Activated naive CD4-positive, alpha-beta T cell treated with anti-CD3 and anti-CD28 coated beads, Interleukin-2, amount 50 U/mL, for 16 hours (primary cell): ENCODE measurements around the gene OR4K14.
"Not testable (repeated sequence)": the region's sequence is repeated elsewhere in the genome, so short reads cannot be mapped to it uniquely, and the experiment has no call there.

Source experiments
- DNase-seq: peaks from one replicate; pipeline ENCODE4 v3.0.0-alpha.2; 2020

The OR4K14 gene, protein sequence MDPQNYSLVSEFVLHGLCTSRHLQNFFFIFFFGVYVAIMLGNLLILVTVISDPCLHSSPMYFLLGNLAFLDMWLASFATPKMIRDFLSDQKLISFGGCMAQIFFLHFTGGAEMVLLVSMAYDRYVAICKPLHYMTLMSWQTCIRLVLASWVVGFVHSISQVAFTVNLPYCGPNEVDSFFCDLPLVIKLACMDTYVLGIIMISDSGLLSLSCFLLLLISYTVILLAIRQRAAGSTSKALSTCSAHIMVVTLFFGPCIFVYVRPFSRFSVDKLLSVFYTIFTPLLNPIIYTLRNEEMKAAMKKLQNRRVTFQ

GRCh38 chr14:20019257-20019865, at the start of gene OR4K14:
Gene OR4K14, minus strand, starts transcription at chr14:20019307. Its CDS starts 4,114 bp downstream, at chr14:20015193.
- DNase-seq = no peak

GRCh38 chr14:20059745-20060144, 40.6 kb upstream of the OR4K14 start, which contains the start of gene OR4L1:
Gene OR4L1, plus strand, starts transcription at chr14:20060045. Its CDS starts 0 bp downstream, at chr14:20060045.
- no peak for DNase-seq

- DNase-seq = no peak
Observed at GRCh38 chr14:20048202-20048601, 29.1 kb upstream of the OR4K14 start.

DNA sequence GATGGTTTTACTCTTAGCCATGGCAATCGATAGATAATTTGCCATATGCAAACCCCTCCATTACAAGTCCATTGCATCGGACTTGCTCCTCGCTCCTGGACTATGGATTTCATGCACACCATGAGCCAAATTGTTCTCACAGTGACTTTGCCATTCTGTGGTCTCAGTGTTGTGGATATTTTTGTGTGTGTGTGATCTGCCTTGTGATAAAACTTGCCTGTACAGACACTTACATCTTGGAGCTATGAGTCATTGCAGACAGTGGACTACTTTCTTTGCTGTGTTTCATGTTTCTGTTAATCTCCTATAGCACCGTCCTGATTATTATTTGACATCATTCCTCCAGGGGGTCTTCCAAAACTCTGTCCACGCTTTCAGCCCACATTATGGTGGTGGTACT, 25.1 kb upstream of the OR4K14 start:
- no peak for DNase-seq

DNA sequence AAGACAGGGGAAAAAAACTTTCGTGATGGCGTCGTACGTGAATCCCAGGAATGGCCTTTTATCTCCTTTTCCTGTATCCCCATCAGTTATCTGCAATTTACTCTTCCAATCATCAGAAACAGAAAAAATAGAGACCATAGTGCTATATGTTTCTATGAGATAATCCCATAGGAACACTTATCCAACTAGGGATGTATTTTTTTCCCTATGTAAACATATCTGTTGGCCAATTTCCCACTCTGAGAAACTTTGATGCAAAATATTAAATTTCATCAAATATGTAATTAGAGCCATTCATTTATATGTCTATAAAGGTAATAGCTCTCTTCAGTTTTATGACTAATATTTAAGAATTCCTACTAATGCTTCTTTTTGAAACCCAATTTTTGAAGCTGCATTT, 16.8 kb upstream of the OR4K14 start, which contains the start of gene OR4K13:
Gene OR4K13, minus strand, starts transcription at position 101 of the 400 bp plus-strand sequence. CDS start 1,280 bp downstream, outside the sequence.
- DNase-seq = no peak

DNA sequence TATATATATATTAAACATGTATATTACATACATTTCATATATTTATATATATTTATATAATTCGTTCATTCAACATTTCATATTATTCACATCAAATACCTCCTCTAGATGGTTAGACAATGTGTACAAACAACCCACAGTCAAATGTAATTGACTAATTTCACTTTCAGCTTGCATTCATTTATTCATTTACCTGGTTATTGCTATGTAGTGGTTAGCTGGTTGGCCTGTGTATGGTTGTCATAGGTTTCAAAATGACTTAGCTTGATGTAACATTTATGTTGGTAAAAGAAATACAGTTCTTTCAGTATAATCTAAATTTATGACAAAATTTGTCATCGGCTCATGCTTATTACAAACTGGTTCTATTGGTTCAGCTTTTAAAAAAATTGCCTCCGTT, 16.3 kb upstream of the OR4K14 start:
- no peak for DNase-seq

DNA sequence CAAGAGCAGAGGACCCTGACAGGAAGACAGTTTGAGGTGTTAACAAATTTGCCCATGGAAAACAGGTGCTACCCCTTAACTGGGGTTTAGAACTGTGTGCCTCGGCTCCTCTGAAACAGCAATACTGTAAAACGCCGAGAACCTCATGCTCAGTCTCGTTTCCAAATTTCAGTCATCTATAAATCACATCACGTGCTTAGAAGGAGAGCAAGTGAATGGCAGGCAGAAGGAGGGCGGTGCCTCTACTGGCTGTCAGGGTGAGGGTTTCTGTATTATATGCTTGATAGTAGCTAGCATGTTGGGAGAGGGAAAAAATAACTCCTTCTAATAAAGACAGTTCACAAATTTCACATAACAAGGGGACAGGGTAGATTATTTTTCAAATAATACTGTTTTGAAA, 12.0 kb upstream of the OR4K14 start:
- DNase-seq = no peak

DNA sequence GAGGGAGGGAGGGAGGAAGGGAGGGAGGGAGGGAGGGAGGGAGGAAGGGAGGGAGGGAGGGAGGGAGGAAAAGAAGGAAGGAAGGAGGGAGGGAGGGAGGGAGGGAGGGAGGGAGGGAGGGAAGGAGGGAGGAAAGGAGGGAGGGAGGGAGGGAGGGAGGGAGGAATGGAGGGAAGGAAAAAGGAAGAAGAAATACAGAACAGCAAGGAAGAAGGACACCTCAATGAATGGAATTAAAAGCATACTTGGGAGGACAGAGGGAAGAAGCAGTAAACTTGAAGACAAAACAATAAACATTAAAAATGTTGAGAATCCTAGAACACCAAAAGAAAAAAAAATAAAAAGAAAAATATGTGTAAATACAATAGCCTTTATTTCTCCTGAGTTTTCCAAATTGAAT, 11.0 kb downstream of the OR4K14 start:
- no peak for DNase-seq

DNA sequence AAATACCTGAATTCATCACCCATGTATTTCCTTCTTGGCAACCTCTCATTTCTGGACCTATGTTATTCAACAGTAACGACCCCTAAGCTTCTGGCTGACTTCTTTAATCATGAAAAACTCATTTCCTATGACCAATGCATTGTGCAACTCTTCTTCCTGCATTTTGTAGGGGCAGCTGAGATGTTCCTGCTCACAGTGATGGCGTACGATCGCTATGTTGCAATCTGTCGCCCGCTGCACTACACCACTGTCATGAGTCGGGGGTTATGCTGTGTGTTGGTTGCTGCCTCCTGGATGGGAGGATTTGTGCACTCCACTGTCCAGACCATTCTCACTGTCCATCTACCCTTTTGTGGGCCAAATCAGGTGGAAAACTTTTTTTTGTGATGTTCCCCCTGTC, 16.8 kb downstream of the OR4K14 start:
- no peak for DNase-seq

GRCh38 chr14:20001863-20002262, 17.2 kb downstream of the OR4K14 start, which contains the start of gene OR4Q2:
Gene OR4Q2, plus strand, starts transcription at chr14:20002163.
- no peak for DNase-seq

- no peak for DNase-seq
Observed at GRCh38 chr14:19993438-19993837, 25.7 kb downstream of the OR4K14 start.

GRCh38 chr14:19975291-19975690, 43.8 kb downstream of the OR4K14 start, which contains the start of gene OR4K15:
Gene OR4K15, plus strand, starts transcription at chr14:19975591. Its CDS starts 0 bp downstream, at chr14:19975591.
- DNase-seq = no peak

DNA sequence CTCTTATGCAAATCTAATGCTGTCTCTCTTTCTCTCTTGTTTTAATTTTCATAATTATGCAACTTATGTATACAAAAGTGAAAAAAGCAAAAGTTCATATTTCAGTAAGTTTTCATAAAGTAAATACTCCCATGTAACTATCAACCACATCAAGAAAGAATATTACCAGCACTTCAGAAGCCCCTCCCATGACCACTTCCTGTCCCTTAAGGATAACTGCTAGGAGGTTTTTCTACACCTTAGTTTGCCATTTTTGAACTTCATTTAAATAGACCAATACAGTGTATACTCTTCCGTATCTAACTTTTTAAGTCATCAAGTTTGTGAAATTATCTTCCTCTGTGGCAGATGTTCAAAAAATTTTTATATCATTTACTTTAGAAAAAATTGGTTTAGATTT, 44.3 kb downstream of the OR4K14 start:
- no peak for DNase-seq

DNA sequence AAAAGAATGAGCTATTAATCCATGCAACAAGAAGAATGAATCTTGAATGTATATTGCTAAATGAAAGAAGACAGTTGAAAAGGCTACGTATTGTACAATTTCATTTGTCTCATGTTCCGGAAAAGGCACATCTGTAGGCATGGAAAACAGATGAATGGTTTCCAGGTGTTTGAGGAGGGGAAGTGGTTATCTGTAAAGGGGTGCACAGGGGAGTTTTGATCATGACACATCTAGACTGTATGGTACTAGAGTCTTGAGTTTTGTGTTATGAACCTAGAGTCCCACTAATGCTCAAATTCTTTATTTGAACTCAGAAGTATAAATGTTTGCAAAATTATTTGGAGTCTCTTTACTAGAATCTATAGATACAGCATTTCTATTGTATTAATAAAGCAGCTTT, 49.4 kb downstream of the OR4K14 start:
- not testable (repeated sequence) for DNase-seq
